ENCODE data around the gene APOBEC2. TPM values are rescaled to one million over a fixed set of nuclear protein-coding genes. Genes with fewer than 3 reads are reported as not detected.

APOBEC2 gene
- total and polyA plus RNA-seq, 2 of the 13 experiments (the other 11 are each of a cell fraction or from before 2014, with no cell fraction given) = 0.09 TPM; not detected in 1

DNA sequence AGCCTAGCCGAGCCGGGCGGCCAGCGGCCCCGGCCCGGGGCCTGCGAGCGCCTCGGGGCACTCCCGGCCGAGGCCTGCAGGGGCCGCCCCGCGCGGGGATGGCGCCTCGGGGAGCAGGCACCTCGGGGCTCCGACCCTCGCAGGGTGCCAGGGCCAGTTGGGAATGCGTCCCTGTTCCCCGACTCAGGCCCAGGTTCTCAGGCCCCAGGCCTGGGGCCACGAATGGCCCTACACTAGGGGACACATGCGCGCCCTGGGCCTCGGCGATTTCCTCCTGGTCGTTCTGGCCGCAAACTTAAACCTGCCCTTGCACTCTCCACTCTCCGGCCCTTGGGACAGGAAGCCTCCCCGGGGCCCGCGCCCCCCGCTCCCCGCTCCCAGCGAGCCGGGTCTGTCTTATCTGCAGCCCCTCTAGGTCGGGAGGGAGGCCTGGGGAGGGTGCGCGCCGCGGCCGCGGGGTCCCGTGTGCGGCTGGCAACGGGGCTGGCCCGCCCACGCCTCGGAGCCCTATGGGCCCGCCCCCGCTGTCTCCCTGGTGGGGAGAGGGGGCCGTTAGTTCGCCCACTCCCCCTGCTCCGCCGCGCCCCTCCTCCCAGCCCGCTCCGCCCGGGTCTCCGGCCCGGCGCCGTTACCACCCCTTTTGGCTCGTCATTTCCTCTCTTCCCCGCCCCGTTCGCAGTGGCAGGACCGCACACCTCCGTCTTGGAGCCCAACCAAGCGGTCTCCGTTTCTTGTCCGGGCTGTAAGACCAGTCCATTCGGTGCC is 20.4 kb downstream of the APOBEC2 start (continued):
- TF ChIP-seq, protein P1, sequence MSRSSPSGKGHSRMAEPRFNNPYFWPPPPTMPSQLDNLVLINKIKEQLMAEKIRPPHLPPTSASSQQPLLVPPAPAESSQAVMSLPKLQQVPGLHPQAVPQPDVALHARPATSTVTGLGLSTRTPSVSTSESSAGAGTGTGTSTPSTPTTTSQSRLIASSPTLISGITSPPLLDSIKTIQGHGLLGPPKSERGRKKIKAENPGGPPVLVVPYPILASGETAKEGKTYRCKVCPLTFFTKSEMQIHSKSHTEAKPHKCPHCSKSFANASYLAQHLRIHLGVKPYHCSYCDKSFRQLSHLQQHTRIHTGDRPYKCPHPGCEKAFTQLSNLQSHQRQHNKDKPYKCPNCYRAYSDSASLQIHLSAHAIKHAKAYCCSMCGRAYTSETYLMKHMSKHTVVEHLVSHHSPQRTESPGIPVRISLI (CRISPR knock-in tag; IDR thresholded peaks at IDR 0.05; ENCODE audit: borderline replicate concordance) = peak; percentile 17; the same call in 1 of the 2 replicates
- peak; percentile 63; the same call in 1 of the 2 replicates for TF ChIP-seq ETV5 (CRISPR knock-in tag; IDR thresholded peaks at IDR 0.05; ENCODE audit: borderline replicate concordance)
- TF ChIP-seq RARA (CRISPR knock-in tag; IDR thresholded peaks at IDR 0.05) = no peak
- TF ChIP-seq ZNF562 (CRISPR knock-in tag; IDR thresholded peaks at IDR 0.05; ENCODE audit: borderline replicate concordance) = no peak
- peak; percentile 40; the same call in 1 of the 2 replicates for TF ChIP-seq ETV6 (CRISPR knock-in tag; conservative IDR thresholded peaks at IDR 0.05)
- TF ChIP-seq ZNF598 (CRISPR knock-in tag; IDR thresholded peaks at IDR 0.05; ENCODE audit: borderline replicate concordance) = no peak
- no peak; the same call in 1 of the 2 replicates for TF ChIP-seq NPAS2 (CRISPR knock-in tag; IDR thresholded peaks at IDR 0.05; ENCODE audit: borderline replicate concordance)
- peak; percentile 13; the same call in 1 of the 2 replicates for TF ChIP-seq ZFP62 (CRISPR knock-in tag; IDR thresholded peaks at IDR 0.05)
- TF ChIP-seq ZNF772 (CRISPR knock-in tag; IDR thresholded peaks at IDR 0.05) = no peak
- TF ChIP-seq, protein P2, sequence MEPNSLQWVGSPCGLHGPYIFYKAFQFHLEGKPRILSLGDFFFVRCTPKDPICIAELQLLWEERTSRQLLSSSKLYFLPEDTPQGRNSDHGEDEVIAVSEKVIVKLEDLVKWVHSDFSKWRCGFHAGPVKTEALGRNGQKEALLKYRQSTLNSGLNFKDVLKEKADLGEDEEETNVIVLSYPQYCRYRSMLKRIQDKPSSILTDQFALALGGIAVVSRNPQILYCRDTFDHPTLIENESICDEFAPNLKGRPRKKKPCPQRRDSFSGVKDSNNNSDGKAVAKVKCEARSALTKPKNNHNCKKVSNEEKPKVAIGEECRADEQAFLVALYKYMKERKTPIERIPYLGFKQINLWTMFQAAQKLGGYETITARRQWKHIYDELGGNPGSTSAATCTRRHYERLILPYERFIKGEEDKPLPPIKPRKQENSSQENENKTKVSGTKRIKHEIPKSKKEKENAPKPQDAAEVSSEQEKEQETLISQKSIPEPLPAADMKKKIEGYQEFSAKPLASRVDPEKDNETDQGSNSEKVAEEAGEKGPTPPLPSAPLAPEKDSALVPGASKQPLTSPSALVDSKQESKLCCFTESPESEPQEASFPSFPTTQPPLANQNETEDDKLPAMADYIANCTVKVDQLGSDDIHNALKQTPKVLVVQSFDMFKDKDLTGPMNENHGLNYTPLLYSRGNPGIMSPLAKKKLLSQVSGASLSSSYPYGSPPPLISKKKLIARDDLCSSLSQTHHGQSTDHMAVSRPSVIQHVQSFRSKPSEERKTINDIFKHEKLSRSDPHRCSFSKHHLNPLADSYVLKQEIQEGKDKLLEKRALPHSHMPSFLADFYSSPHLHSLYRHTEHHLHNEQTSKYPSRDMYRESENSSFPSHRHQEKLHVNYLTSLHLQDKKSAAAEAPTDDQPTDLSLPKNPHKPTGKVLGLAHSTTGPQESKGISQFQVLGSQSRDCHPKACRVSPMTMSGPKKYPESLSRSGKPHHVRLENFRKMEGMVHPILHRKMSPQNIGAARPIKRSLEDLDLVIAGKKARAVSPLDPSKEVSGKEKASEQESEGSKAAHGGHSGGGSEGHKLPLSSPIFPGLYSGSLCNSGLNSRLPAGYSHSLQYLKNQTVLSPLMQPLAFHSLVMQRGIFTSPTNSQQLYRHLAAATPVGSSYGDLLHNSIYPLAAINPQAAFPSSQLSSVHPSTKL (CRISPR knock-in tag; IDR thresholded peaks at IDR 0.05) = no peak; the same call in 1 of the 2 replicates
- TF ChIP-seq SAFB2 (CRISPR knock-in tag; IDR thresholded peaks at IDR 0.05; ENCODE audit: borderline replicate concordance, low read depth) = peak; percentile 17; the same call in 1 of the 2 replicates
- no peak for TF ChIP-seq ZNF790 (CRISPR knock-in tag; IDR thresholded peaks at IDR 0.05; ENCODE audit: borderline replicate concordance)
- TF ChIP-seq JUN (CRISPR knock-in tag; IDR thresholded peaks at IDR 0.05) = no peak
- no peak for TF ChIP-seq ZNF567 (CRISPR knock-in tag; IDR thresholded peaks at IDR 0.05; ENCODE audit: borderline replicate concordance)
- peak; percentile 51 for TF ChIP-seq SKI (IDR thresholded peaks at IDR 0.05; ENCODE audit: partially characterized antibody)
- TF ChIP-seq ZNF138 (CRISPR knock-in tag; IDR thresholded peaks at IDR 0.05; ENCODE audit: low read depth) = 0 out of 2 replicates have a peak, but pooled peaks have one; percentile 79
- TF ChIP-seq CENPX (CRISPR knock-in tag; IDR thresholded peaks at IDR 0.05) = no peak
- peak; percentile 80 for TF ChIP-seq HDAC1 (CRISPR knock-in tag; IDR thresholded peaks at IDR 0.05)
- TF ChIP-seq CBFB (CRISPR knock-in tag; IDR thresholded peaks at IDR 0.05) = no peak
- 0 out of 2 replicates have a peak, but pooled peaks have one; percentile 38 for TF ChIP-seq HOXD1 (CRISPR knock-in tag; IDR thresholded peaks at IDR 0.05)
- no peak for TF ChIP-seq TCF7L2 (IDR thresholded peaks at IDR 0.05; ENCODE audit: low read depth, low read length)
- TF ChIP-seq FOSL2 (CRISPR knock-in tag; IDR thresholded peaks at IDR 0.05) = no peak; the same call in 1 of the 2 replicates
- TF ChIP-seq KDM4B (CRISPR knock-in tag; IDR thresholded peaks at IDR 0.05) = no peak
- TF ChIP-seq ZNF660 (CRISPR knock-in tag; IDR thresholded peaks at IDR 0.05; ENCODE audit: borderline replicate concordance, low read depth) = no peak
